ENCODE results near the gene FBXL19.
A peak's percentile ranks its signal among the peaks of the same experiment; 100 is the strongest.

Gene FBXL19

GRCh38 chr16:30990105-30990504, 66.7 kb downstream of the FBXL19 start:
- DNase-seq, result no peak

GRCh38 chr16:30991052-30991451, 67.7 kb downstream of the FBXL19 start:
- DNase-seq, result no peak

GRCh38 chr16:30992276-30992780, 69.0 kb downstream of the FBXL19 start:
- DNase-seq, result no peak

GRCh38 chr16:30992931-30993816, 69.8 kb downstream of the FBXL19 start:
- no peak for DNase-seq

- no peak for DNase-seq
These were observed 72.6 kb downstream of the FBXL19 start for GRCh38 chr16:30995927-30996323.

- DNase-seq, result no peak
These were observed 73.1 kb downstream of the FBXL19 start for GRCh38 chr16:30996324-30996984.

- peak; percentile 24 for DNase-seq
These were observed 73.8 kb downstream of the FBXL19 start for GRCh38 chr16:30996985-30997724.

- DNase-seq, result no peak
These were observed 74.6 kb downstream of the FBXL19 start for GRCh38 chr16:30997725-30998711.

All from NCI-H510A (cell line).